HG02870 (cell line): ENCODE data around the gene SRF.

Experiments
- ATAC-seq: cut with Tn5 transposase; IDR thresholded peaks from one replicate; pipeline ENCODE4 v1.9.1; 2021; ENCODE audit warnings: mild to moderate bottlenecking, moderate library complexity; ENCODE audit not compliant: unreplicated experiment

SRF gene

DNA sequence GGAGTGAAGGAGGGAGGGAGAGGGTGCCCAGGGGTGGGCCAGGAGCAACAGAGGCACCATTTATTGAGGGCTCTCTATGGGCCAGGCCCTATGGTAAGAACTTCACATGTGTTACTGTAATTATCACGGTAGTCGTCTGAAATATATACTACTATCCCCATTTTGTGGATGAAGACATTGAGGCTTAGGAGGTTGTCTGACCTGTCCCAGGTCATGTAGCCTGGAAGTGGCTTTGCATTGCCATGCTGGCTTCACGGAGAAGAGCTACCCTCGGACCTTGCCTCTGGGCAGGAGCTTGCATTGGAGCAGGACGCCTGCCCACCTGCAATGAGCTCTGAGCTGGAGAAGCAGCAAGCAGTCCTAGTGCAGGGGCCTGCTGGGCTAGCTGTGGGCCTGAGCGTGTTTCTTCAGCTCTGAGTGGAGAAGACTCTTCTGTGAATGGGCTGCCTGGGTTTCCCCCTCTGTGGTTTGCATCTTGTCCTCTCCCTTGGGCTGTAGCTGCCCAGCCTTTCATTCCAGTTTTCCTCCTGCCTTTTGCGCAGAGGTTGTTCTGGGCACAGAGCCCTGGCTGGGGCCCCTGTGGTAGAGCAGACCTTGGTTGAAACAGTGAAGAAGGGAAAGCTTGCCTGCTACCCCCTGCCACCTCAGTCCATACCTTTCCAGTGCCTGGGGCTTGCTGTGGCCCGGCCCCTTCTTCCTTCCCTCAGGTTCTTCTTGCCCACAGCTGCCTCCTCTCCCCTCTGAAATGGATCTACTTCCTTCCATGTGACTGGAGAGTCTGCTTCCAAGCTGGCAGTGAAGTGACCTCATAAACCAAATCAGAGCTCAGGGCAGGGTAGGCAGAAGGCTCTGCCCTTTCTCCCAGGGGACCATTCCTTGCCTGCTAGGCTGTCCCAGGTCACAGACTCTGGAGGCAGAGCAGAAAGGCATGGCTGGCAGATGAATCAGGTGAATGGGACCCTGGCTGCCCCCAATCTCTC, 24.1 kb upstream of the SRF start:
- no peak for ATAC-seq

DNA sequence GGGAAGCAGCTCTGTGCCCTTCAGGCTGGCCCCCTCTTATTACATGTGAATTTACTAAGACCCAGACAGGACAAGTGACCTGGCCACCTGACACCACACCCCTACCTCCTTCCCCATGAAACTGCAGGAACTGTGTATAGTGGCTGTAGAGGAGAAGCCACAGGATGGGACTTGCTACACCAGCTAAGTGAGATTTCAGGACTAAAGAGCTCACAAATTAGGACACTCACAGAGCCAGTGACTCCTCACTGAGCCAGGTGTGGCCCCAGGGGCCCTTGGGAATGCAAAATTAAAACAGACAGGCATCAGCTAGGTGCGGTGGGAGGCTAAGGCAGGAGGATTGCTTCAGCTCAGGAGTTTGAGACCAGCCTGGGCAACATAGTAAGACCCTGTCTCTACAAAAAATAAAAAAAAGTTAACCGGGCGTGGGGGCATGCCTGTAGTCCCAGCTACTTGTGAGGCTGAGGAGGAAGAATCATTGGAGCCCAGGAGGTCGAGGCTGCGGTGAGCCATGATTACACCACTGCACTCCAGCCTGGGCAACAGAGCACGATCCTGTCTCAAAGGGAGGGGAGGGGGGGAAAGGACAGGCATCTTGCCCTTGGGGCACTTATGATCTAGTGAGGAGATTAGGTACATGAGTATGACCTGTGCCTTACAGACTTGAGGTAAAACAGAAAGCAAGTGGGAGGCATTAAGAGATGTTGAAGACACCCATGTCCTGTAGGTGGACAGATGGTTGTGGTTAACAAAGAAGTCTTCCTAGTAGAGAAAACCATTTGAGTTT, 23.2 kb upstream of the SRF start:
- no peak for ATAC-seq

DNA sequence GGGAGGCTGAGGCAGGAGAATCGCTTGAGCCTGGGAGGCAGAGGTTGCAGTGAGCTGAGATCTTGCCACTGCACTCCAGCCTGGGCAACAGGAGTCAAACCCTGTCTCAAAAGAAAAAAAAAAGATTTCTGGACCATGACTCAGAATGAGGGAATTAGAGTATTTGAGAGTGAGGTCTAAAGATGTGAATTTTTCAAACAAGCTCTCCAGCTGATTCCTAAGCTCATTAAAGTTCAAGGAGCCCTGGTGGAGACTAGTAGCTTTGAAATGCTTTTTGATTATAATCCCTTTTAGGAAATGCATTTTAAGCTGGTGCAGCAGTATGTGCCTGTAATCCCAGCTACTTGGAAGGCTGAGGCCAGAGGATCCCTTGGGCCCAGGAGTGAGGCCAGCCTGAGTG, 21.8 kb upstream of the SRF start:
- ATAC-seq: no peak

DNA sequence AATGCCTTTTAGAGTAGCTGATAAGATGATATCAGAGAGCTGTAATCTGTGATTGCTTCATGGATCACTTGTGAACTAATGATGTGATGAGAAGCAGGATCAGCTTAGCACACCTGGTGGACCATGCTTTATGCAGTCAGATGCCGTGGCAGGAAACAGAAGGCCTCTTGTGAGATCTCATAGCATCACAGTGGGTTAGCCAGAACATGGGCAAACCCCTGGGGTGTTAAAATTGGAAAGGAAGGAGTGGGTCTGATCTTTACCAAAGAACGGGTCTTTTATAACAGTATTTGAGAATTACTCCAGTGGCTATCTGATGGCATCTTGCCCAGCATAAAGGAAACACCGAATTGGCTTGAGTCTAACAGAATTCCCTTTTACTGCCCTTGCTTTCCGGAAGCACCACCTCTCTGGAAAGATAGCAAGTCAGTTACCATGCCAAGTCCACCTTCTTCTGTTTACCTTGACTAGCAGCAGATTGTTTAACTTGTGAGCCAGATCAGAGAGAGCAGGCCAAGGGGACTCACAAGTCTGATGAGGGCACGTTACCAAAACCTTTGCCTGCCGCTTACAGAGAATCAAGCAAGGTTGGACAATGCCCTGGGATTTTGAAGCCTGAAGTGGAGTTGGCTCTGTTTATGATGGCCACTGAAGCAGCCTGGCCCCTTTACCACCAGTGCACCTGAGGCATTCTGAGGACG, 20.9 kb upstream of the SRF start:
- ATAC-seq: no peak

DNA sequence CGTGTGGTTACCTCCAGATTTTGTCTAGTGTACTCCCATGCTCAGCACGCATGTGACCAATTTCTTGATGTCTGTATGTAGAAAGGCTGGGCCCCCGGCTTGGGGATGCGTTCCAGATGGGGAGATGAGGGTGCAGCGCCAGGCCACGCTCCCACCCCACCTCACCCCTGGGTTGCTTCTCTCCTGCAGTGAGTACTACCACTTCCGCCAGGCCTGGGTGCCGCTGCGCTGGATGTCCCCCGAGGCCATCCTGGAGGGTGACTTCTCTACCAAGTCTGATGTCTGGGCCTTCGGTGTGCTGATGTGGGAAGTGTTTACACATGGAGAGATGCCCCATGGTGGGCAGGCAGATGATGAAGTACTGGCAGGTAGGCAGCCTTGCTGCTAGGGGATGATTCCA, 11.5 kb upstream of the SRF start:
- ATAC-seq: no peak

DNA sequence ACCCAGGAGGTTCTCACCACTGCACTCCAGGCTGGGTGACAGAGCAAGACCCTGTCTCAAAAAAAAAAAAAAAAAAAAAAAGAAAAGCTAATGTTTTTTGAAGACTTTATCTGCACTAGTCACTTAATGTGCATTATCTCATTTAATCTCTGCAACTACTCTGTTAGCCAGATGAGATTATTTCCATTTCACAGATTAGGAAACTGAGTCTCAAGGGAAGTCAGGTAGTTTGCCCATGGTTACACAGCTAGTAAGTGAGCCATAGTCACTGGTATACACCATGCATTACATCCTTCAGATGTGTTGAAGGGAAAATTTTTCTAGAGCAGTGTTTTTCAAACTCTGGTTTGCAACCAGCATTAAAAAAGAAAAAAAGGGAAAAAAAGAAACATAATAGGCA, 7.2 kb upstream of the SRF start:
- ATAC-seq: no peak

DNA sequence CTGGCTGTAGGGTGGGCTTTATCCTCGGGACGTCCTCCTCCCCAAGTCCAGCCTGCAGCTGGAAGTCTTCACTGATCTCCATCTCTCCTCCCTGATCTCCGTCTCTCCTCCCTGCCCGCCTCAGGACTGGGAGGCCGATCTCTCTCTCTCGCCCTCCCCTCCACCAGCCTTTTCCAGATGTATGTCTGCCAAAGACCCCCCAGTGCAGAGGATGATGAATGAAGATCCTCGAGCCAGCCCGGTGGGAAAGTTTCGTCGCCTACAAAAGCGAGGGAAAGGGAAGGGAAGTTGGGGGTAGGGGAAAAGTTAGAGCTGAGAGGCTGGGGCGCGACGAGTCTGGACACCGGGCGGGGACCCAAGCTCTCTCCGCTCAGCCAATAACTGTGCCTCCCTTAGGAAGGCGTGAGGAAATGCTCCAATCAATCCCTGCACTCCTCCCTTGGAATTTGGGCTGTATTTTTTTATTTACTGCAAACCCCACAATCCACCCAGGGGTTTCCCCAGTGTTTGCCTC, 595 bp upstream of the SRF start:
- ATAC-seq: no peak

DNA sequence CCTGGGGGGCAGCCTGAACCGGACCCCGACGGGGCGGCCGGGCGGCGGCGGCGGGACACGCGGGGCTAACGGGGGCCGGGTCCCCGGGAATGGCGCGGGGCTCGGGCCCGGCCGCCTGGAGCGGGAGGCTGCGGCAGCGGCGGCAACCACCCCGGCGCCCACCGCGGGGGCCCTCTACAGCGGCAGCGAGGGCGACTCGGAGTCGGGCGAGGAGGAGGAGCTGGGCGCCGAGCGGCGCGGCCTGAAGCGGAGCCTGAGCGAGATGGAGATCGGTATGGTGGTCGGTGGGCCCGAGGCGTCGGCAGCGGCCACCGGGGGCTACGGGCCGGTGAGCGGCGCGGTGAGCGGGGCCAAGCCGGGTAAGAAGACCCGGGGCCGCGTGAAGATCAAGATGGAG, 636 bp downstream of the SRF start:
- ATAC-seq: no peak

DNA sequence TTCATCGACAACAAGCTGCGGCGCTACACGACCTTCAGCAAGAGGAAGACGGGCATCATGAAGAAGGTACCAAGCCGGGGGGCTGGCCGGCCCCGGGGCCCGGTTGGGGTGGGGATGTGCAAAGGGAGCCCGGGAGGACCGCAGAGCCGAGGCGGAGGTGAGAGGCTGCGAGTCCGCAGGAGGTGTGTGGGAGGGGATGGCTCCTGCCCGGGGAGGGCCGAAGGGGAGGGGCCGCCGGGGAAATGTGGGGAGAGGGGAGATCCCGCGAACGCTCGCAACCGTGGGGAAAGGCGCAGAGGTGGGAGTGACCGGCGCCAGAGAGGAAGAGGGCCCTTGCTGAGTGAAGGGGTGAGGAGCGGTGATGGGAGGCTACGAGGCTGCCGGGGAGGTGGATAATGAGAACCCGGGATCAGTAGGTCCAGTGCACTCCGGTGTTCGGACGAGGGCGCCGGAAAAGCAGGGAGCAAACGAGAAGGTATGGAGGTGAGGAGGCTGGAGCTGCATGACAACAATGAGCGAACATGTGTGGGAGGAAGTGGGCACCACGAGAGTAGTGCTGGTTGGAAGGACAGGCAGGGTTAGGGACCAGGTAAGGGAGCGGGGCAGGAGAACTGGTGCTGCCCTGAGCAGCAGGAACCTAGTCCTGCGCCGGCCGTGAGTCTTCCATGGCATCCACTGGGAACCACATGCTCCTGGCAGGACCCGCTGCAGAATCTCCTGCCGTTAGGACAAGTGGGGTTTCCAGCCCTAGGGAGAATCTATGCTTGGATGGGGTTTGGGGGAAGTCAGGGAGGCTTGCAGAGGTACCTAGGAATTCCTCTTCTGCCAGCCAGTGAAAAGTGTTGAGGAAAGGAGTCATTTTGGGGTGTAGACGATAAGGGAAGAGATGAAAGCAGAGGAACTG, 1.3 kb downstream of the SRF start:
- ATAC-seq: no peak

GRCh38 chr6:43173591-43174262, 2.7 kb downstream of the SRF start:
- ATAC-seq: no peak

DNA sequence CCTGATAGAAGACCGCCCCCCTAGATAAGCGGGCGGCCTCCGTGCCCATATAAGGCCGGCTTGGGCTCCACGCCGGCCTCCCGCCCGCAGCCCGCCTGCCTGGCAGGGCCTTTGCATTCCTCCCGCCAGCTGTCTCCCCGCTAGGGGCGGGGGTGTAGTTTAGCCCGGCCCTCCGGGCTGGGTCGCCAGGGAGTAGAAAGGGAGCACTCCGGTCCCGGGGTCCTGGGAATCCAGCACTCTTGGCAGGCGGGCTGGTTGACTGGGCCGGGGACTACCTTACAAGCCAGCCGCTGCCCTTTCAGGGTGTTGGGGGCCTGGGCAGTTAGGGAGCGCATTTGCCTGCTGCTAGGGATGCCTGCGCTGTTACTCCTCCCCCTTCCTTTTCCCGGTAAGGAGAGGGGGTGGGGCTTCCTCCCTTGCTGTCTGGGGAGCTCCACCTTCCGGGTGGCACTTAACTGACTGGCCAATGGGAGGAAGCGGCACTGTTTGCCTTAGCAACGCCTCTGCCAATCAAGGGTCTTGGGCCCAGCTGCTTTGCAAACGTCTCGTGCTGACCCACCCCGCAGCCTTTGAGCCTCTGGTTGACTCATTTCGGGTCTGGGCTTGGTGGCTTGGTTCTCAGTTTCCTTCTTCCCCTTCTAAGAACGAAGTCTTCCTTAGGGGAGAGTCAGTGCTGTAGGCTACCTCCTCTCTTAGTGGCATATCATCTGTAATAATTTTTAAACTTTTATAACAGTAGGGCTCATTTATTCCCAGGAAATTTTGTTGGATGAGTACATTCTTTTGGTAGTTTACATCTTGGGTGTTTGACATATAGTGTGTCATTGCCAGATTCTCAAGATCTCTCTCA, 3.4 kb downstream of the SRF start:
- peak; percentile 74 for ATAC-seq

GRCh38 chr6:43175676-43176422, 4.8 kb downstream of the SRF start:
- no peak for ATAC-seq

DNA sequence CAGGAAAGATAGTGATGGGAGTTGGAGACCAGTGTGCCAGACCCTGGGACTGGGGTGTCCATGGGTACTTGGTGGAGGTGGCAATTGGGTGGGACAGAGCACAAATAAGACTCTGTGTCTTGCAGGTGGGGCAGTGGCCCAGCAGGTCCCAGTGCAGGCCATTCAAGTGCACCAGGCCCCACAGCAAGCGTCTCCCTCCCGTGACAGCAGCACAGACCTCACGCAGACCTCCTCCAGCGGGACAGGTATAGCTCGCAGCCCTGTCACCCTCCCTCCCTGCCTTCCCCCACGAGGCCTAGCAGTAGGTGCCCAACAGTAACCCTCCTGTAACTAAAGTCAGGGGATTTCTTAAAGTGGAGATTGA, 5.3 kb downstream of the SRF start:
- ATAC-seq: no peak

GRCh38 chr6:43178150-43178549, 7.1 kb downstream of the SRF start:
- no peak for ATAC-seq

DNA sequence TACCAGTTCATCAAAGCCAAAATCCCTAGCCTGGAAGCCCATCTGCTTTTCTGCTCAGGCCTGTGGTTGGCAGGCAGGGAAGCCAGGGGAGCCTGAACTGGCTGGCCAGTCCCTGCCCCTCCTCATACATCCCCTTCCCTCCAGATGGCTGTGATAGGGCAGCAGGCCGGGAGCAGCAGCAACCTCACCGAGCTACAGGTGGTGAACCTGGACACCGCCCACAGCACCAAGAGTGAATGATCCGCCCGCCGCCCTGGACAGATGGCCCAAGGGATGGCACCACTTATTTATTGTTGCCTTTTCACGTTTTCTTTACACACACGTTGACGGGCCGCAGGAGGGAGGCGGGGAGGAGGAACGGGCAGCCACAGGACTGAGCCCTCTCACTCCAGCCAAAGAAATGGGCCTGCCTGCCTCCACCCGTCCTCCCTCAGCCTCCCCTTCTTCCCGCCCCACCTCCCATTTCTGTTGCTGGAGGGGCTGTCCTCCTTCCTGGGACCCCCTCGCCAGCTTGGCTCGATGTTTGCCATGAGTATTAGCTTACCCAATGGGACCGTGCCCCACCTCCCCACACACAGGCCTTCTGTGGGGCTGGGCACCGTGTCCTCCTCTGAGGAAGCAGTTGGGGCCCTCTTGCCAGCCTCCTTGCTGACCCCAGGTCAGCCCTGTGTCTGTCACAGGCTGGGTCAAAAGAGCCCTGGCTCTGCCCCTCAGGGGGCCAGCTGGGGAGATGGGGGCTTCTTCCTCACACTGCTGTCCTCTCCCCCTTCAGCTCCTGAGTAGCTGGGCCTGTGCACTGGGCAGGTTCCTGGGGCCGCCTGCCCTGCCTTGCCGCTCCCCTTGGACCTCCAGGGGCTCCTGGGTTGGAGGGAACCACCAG, 8.1 kb downstream of the SRF start:
- ATAC-seq: no peak

DNA sequence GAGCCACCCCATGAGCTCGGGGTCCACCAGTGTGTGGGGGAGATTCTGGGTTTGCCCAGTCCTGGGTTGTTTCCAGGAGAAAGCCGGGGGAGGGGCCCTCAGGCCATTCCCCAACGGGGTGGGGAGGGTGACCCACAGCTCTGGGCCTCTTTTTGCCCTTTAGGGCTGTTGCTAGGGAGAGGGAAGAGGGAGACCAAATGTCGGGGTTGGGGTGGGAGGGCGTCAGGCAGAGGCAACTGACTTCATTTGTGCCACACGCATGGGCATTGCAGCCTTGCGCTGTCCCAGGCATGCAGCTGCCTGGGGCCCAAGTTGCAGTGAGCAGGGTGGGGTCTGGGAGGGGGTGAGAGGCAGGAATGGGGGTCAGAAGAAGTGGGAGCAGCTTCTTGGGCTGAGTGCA, 9.0 kb downstream of the SRF start:
- no peak for ATAC-seq

GRCh38 chr6:43180985-43181384, 9.9 kb downstream of the SRF start:
- no peak for ATAC-seq
